PC-9 (cell line): ENCODE results near the gene LETM1. TPM values are rescaled to one million over a fixed set of nuclear protein-coding genes. Genes with fewer than 3 reads are reported as not detected.

Experiments used
- BruUV-seq: library from RNA; stranded (reverse); fragments of 400-500 nt; replicated peaks from 2 replicates; lab custom pipeline; 2021; lab: Mats Ljungman, UMichigan
- CTCF ChIA-PET: fragments of 300-600 bp; sonication (Branson Sonifier 250); formaldehyde crosslinking; loops from one replicate; lab custom pipeline; 2022; ENCODE audit warnings: antibody characterized with exemption; lab: Charles Lee
- POLR2A ChIA-PET: fragments of 300-600 bp; sonication (Branson Sonifier 250); formaldehyde crosslinking; loops from one replicate; lab custom pipeline; 2022; ENCODE audit warnings: antibody characterized with exemption; ENCODE audit not compliant: unreplicated experiment; lab: Charles Lee
- DNase-seq, 2 experiments: peaks; one replicate each; pipeline versions ENCODE4 v3.0.0 to v3.0.0-alpha.2; 2015 to 2022; ENCODE audit warnings: mixed read lengths in 1 of 2
- H2AFZ ChIP-seq: fragments of 200-600 bp; sonication (generic); 2 replicates; pipeline ENCODE4 v1.8.1; 2017; ENCODE audit warnings: antibody characterized with exemption
- H3F3A ChIP-seq: fragments of 200-600 bp; sonication (generic); 2 replicates; pipeline ENCODE4 v1.8.1; 2017; ENCODE audit warnings: antibody characterized with exemption, mild to moderate bottlenecking, low read depth; ENCODE audit not compliant: insufficient read depth
- H3K27ac ChIP-seq: fragments of 200-600 bp; sonication (generic); 2 replicates; pipeline ENCODE4 v1.6.1; 2016; ENCODE audit warnings: mixed run types
- H3K27me3 ChIP-seq: fragments of 200-600 bp; sonication (generic); 2 replicates; pipeline ENCODE4 v1.6.1; 2016; ENCODE audit warnings: low read depth, mixed run types; ENCODE audit not compliant: insufficient read depth
- H3K36me3 ChIP-seq: fragments of 200-600 bp; sonication (generic); 2 replicates; pipeline ENCODE4 v1.6.1; 2016; ENCODE audit warnings: low read depth, mixed run types
- H3K4me1 ChIP-seq: fragments of 200-600 bp; sonication (generic); replicated peaks from 2 replicates; pipeline ENCODE4 v1.6.1; 2016; ENCODE audit warnings: mixed run types; ENCODE audit not compliant: insufficient read depth
- H3K4me2 ChIP-seq: fragments of 200-600 bp; sonication (generic); 2 replicates; pipeline ENCODE4 v1.6.1; 2017; ENCODE audit warnings: mixed run types
- H3K4me3 ChIP-seq: fragments of 200-600 bp; sonication (generic); 2 replicates; pipeline ENCODE4 v1.6.1; 2016; ENCODE audit warnings: mixed run types
- H3K79me2 ChIP-seq: fragments of 200-600 bp; sonication (generic); 2 replicates; pipeline ENCODE4 v1.6.1; 2017; ENCODE audit warnings: low read depth, mixed run types
- H3K9me2 ChIP-seq: fragments of 200-600 bp; sonication (generic); 2 replicates; pipeline ENCODE4 v1.8.1; 2017; ENCODE audit warnings: mild to moderate bottlenecking; ENCODE audit not compliant: insufficient read depth
- H3K9me3 ChIP-seq: fragments of 200-600 bp; sonication (generic); 2 replicates; pipeline ENCODE4 v1.8.1; 2016; ENCODE audit warnings: low read depth; ENCODE audit not compliant: insufficient read depth
- H4K20me1 ChIP-seq: fragments of 200-600 bp; sonication (generic); 2 replicates; pipeline ENCODE4 v1.8.1; 2017; ENCODE audit not compliant: insufficient read depth
- EZH2 ChIP-seq: fragments of 200-600 bp; sonication (generic); IDR thresholded peaks from 2 replicates; pipeline ENCODE4 v1.8.0; 2017; ENCODE audit warnings: antibody characterized with exemption, low read depth
- intact Hi-C: fragments of 100-400 bp; cut with micrococcal nuclease; formaldehyde crosslinking; loops from one replicate; pipeline ENCODE4 v1.10.0; 2022; ENCODE audit not compliant: unreplicated experiment
- total RNA-seq: library from RNA; stranded (reverse); gene quantifications from 2 replicates; pipeline ENCODE4 v1.2.3, GENCODE V29; 2021
- TF ChIP-seq, protein P1 (sequence below): fragments of 200-600 bp; sonication (generic); conservative IDR thresholded peaks from 2 replicates; pipeline ENCODE4 v1.6.1; 2017; ENCODE audit warnings: mixed run types, antibody characterized with exemption, mild to moderate bottlenecking, moderate library complexity

Gene LETM1
- total RNA-seq, 1 experiment from 2014 or later = 44.5 TPM

DNA sequence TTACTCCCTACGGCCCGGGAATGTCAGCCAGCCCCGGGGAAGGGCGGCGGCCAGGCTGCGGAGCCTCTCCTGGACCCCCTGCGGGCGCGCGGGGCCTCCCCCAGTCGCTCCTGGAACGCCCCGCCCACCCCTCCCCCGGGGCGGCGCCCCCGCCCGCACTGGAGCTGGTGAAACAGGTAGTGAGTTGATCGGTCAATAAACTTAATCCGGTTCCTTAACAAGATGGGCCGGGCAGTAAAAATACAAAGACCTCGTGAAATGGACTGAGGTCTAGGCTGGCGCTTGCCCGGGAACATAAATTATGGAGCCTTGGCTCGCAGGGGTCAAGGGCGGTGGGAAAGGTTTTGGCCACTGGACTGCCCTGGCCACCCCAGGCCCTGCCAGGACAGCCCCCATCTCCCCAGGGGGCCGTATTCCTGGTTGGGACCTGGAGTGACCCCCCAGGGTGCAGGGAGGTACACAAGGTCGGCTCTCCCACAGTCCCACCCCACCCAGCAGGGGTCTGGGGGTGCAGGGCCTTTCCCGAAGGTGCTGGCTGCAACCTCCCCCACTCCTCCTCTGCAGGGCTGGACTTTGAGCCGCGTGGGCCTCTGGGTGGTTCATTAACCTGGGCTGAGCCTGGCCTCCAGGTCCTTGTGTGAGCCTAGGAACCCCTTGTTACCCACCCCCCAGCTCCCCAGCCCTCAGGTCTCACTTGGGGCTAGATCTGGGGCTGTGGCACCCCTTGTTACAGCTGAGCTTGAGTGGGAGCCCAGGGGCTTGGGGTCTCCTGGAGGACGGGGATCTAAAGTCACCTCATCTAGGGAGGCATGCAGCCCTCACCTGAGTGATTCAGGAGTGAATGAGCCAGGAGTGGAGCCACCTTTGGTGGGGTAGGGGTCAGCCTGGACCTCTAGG, 60.4 kb downstream of the LETM1 start:
- DNase-seq = no peak
- Histone ChIP-seq H3K9me3 (no peaks in the 10 kb centered on the region), H3K27me3 (peaks cover 34% of the 10 kb centered on the region), H3K27ac (no peak overlapping the region), H3K4me2 (peak overlapping the region; percentile 68), H3K4me1 (peaks cover 7% of the 10 kb centered on the region; the same call in 1 of the 2 replicates), H3K36me3 (no peaks in the 10 kb centered on the region), H2AFZ (no peak overlapping the region), H3F3A (peaks cover 21% of the 10 kb centered on the region; the same call in 1 of the 2 replicates), H3K4me3 (peak overlapping the region; percentile 36; the same call in 1 of the 2 replicates), H3K9me2 (no peaks in the 10 kb centered on the region), H4K20me1 (peaks cover 3% of the 10 kb centered on the region; the same call in 1 of the 2 replicates), H3K79me2 (no peaks in the 10 kb centered on the region)
- ChIA-PET POLR2A (no interaction called here), CTCF (interaction anchor here (0.7 kb wide), 1 partner anchor 44 kb away, joined by 4 read pairs; no protein-coding TSS in a partner anchor)
- no TSS peak for BruUV-seq
- intact Hi-C loops = no loop called here
- no peak for TF ChIP-seq EZH2

DNA sequence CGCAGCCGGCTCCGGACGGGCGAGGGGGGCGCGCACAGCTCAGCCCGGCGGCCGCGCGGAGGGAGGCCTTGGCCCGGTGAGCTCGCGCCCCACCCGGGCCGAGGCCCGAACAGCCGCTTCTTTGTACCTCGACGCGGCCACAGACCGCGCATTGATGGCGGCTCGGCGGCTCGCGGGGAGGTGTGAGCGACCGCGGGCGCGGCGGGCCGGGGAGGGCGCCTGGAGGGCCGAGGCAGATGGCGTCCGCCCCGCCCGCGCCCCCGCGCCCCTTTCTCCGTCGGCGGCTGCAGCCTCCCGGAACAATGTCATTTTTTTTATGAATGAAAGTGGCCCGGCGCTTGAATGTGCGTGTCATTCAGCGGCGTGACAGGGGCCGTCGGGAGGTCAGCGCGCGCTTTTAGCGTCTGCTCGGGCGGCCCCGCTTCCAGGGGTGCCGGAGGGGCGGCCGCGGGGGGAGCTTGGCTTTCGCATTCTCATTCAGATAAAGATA, 61.1 kb downstream of the LETM1 start:
- H3K36me3 ChIP-seq = no peaks in the 10 kb centered on the region
- no peaks in the 10 kb centered on the region for H3K79me2 ChIP-seq
- peak overlapping the region; percentile 68 for H3K4me2 ChIP-seq
- peaks cover 21% of the 10 kb centered on the region; the same call in 1 of the 2 replicates for H3F3A ChIP-seq
- ChIA-PET POLR2A (no interaction called here), CTCF (interaction anchor here (0.7 kb wide), 1 partner anchor 43 kb away, joined by 4 read pairs; no protein-coding TSS in a partner anchor)
- BruUV-seq = no TSS peak
- peaks cover 34% of the 10 kb centered on the region for H3K27me3 ChIP-seq
- TF ChIP-seq EZH2 = peak; percentile 99
- TF ChIP-seq, protein P1, sequence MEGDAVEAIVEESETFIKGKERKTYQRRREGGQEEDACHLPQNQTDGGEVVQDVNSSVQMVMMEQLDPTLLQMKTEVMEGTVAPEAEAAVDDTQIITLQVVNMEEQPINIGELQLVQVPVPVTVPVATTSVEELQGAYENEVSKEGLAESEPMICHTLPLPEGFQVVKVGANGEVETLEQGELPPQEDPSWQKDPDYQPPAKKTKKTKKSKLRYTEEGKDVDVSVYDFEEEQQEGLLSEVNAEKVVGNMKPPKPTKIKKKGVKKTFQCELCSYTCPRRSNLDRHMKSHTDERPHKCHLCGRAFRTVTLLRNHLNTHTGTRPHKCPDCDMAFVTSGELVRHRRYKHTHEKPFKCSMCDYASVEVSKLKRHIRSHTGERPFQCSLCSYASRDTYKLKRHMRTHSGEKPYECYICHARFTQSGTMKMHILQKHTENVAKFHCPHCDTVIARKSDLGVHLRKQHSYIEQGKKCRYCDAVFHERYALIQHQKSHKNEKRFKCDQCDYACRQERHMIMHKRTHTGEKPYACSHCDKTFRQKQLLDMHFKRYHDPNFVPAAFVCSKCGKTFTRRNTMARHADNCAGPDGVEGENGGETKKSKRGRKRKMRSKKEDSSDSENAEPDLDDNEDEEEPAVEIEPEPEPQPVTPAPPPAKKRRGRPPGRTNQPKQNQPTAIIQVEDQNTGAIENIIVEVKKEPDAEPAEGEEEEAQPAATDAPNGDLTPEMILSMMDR = no peak
- intact Hi-C loops = loop anchor here (5.0 kb wide), 1 partner anchor 43 kb away; no protein-coding TSS in a partner anchor
- DNase-seq = no peak
- peak overlapping the region; percentile 36; the same call in 1 of the 2 replicates for H3K4me3 ChIP-seq
- peaks cover 7% of the 10 kb centered on the region; the same call in 1 of the 2 replicates for H3K4me1 ChIP-seq
- no peak overlapping the region for H3K27ac ChIP-seq
- no peaks in the 10 kb centered on the region for H3K9me2 ChIP-seq
- no peak overlapping the region for H2AFZ ChIP-seq
- no peaks in the 10 kb centered on the region for H3K9me3 ChIP-seq
- peaks cover 3% of the 10 kb centered on the region; the same call in 1 of the 2 replicates for H4K20me1 ChIP-seq

DNA sequence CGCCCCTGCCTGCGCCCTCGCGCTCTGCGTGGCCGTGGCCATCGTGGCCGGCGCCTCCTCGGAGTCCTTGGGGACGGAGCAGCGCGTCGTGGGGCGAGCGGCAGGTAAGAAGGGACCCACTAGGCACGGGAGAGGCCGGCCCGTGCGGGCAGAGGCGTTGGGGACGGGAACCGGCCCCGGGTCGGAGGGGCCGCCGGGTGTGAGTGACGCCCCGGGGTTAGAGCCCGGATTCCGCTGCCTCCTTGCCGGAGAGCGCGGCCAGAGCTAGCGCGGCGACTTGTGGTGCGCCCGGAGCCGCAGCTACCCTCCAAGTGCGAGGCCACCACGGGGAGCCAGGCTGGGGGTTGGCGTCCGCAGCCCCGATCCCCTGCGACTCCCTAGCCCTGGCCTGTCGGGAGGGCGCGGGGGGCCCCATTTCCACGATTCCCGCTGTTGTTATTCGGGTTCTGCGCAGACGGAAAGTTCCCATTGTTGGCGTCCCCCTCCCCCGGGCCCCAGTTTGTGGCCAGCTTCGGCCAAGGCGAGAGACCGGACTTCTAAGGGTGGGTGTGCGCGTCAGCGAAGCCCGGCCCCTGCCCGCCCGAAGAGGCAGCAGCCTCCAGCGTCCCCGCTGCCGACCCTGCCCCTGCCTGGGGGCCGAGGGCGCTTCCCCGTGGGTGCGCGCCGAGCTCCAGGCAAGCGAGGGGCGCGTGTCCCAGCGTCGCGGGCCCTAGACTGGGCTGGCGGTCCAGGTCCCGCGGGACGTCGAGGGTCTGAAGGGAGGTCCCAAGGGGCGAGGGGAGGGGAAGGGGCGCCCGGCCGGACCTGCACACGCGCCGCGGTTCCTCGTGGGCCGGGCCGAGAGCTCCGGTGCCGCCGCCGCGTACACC, 61.8 kb downstream of the LETM1 start:
- POLR2A ChIA-PET = no interaction called here
- H3K9me3 ChIP-seq = no peaks in the 10 kb centered on the region

More for the DNA sequence above, 61.8 kb downstream of the LETM1 start:
- CTCF ChIA-PET = no interaction called here
- TF ChIP-seq, protein P1 = no peak
- TF ChIP-seq EZH2 = peak; percentile 99
- intact Hi-C loops = loop anchor here (5.0 kb wide), 1 partner anchor 42 kb away; no protein-coding TSS in a partner anchor
- DNase-seq = peak in 1 of 2 experiments; percentile 26
- Histone ChIP-seq H3K79me2 (no peaks in the 10 kb centered on the region), H3F3A (peaks cover 21% of the 10 kb centered on the region; the same call in 1 of the 2 replicates), H3K36me3 (no peaks in the 10 kb centered on the region), H3K27ac (no peak overlapping the region), H3K27me3 (peaks cover 34% of the 10 kb centered on the region), H4K20me1 (peaks cover 3% of the 10 kb centered on the region; the same call in 1 of the 2 replicates), H3K4me3 (no peak overlapping the region), H3K4me2 (peak overlapping the region; percentile 68), H3K4me1 (peaks cover 7% of the 10 kb centered on the region; the same call in 1 of the 2 replicates), H2AFZ (no peak overlapping the region; the same call in 1 of the 2 replicates), H3K9me2 (no peaks in the 10 kb centered on the region)
- BruUV-seq = no TSS peak
